ENCODE measurements around the gene HOXC11. TPM values are rescaled to one million over a fixed set of nuclear protein-coding genes. Genes with fewer than 3 reads are reported as not detected.

Gene HOXC11
- total and polyA plus RNA-seq, 2 experiments from 2014 or later = not detected

- Mint-ChIP-seq H3K4me3 (no peak overlapping the region), H3K36me3 (ENCODE audit: low read depth) (no peaks in the 10 kb centered on the region), H3K27ac (no peak overlapping the region), H3K9me3 (peaks cover 6% of the 10 kb centered on the region; the same call in 1 of the 3 replicates), H3K4me1 (peaks cover 12% of the 10 kb centered on the region; the same call in 2 of the 3 replicates), H3K27me3 (ENCODE audit: insufficient read depth, low read depth, poor library complexity) (peaks cover 100% of the 10 kb centered on the region)
- H3K9me2 ChIP-seq (ENCODE audit: insufficient read depth) = no peaks in the 10 kb centered on the region
- peaks cover 100% of the 10 kb centered on the region for H3K27me3 ChIP-seq (ENCODE audit: insufficient read depth)
- H3F3A ChIP-seq (replicated peaks; ENCODE audit: low read depth) = peaks cover 23% of the 10 kb centered on the region
- no peaks in the 10 kb centered on the region for H3K36me3 ChIP-seq (ENCODE audit: insufficient read depth)
- H3K4me3 ChIP-seq = no peak overlapping the region
- TF ChIP-seq ZNF331 (CRISPR knock-in tag; IDR thresholded peaks at IDR 0.05; ENCODE audit: low read depth) = no peak
- peak; percentile 67 for TF ChIP-seq EZH2 (IDR thresholded peaks at IDR 0.05; ENCODE audit: low read depth, unreplicated experiment)
- no peak for TF ChIP-seq CREB1 (CRISPR knock-in tag; IDR thresholded peaks at IDR 0.05; ENCODE audit: low read depth)
- peaks cover 47% of the 10 kb centered on the region for H4K20me1 ChIP-seq (replicated peaks; ENCODE audit: insufficient read depth)
- DNase-seq (ENCODE audit: low spot score) = no peak
- H2AFZ ChIP-seq = no peak overlapping the region
- H3K4me1 ChIP-seq (ENCODE audit: insufficient read depth) = peaks cover 7% of the 10 kb centered on the region; the same call in 1 of the 2 replicates
- H3K4me2 ChIP-seq = no peak overlapping the region
- no peak for ATAC-seq
- H3K79me2 ChIP-seq (replicated peaks; ENCODE audit: insufficient read depth) = no peaks in the 10 kb centered on the region
- H3K27ac ChIP-seq (ENCODE audit: low read depth) = no peak overlapping the region
Measured at GRCh38 chr12:53929527-53929926, 43.4 kb upstream of the HOXC11 start.

- Histone ChIP-seq H3K36me3 (ENCODE audit: insufficient read depth) (no peaks in the 10 kb centered on the region), H2AFZ (no peak overlapping the region), H3K4me2 (no peak overlapping the region; the same call in 1 of the 2 replicates), H3K4me3 (no peak overlapping the region), H3K27me3 (ENCODE audit: insufficient read depth) (peaks cover 100% of the 10 kb centered on the region), H3K27ac (ENCODE audit: low read depth) (no peak overlapping the region), H3K4me1 (ENCODE audit: insufficient read depth) (peaks cover 18% of the 10 kb centered on the region), H4K20me1 (replicated peaks; ENCODE audit: insufficient read depth) (peaks cover 58% of the 10 kb centered on the region), H3K9me2 (ENCODE audit: insufficient read depth) (no peaks in the 10 kb centered on the region), H3K79me2 (replicated peaks; ENCODE audit: insufficient read depth) (no peaks in the 10 kb centered on the region), H3F3A (replicated peaks; ENCODE audit: low read depth) (peaks cover 32% of the 10 kb centered on the region)
- Mint-ChIP-seq H3K27me3 (ENCODE audit: insufficient read depth, low read depth, poor library complexity) (peaks cover 100% of the 10 kb centered on the region), H3K4me1 (peaks cover 19% of the 10 kb centered on the region; the same call in 2 of the 3 replicates), H3K4me3 (no peak overlapping the region), H3K36me3 (ENCODE audit: low read depth) (no peaks in the 10 kb centered on the region), H3K9me3 (peaks cover 6% of the 10 kb centered on the region; the same call in 1 of the 3 replicates), H3K27ac (no peak overlapping the region)
- peak; percentile 7; the same call in 1 of the 3 replicates for ATAC-seq
- TF ChIP-seq EZH2 (IDR thresholded peaks at IDR 0.05; ENCODE audit: low read depth, unreplicated experiment) (peak; percentile 96), JUNB (IDR thresholded peaks at IDR 0.05; ENCODE audit: unreplicated experiment) (no peak), EZH2phosphoT487 (IDR thresholded peaks at IDR 0.05; ENCODE audit: unreplicated experiment) (peak; percentile 67)
- DNase-seq (ENCODE audit: low spot score) = peak; percentile 49
Measured at GRCh38 chr12:53930591-53931255, 42.2 kb upstream of the HOXC11 start.

GRCh38 chr12:53931844-53932581 is 40.9 kb upstream of the HOXC11 start:
- H3K4me3 Mint-ChIP-seq = no peak overlapping the region
- peaks cover 56% of the 10 kb centered on the region for H4K20me1 ChIP-seq (replicated peaks; ENCODE audit: insufficient read depth)
- no peak for DNase-seq (ENCODE audit: low spot score)
- peaks cover 23% of the 10 kb centered on the region for H3K4me1 Mint-ChIP-seq
- no peaks in the 10 kb centered on the region for H3K36me3 Mint-ChIP-seq (ENCODE audit: low read depth)
- H3K36me3 ChIP-seq (ENCODE audit: insufficient read depth) = no peaks in the 10 kb centered on the region
- peaks cover 100% of the 10 kb centered on the region for H3K27me3 Mint-ChIP-seq (ENCODE audit: insufficient read depth, low read depth, poor library complexity)
- no peaks in the 10 kb centered on the region for H3K9me2 ChIP-seq (ENCODE audit: insufficient read depth)
- no peak overlapping the region for H2AFZ ChIP-seq
- no peak overlapping the region for H3K4me2 ChIP-seq
- H3F3A ChIP-seq (replicated peaks; ENCODE audit: low read depth) = peaks cover 25% of the 10 kb centered on the region
- no peaks in the 10 kb centered on the region for H3K79me2 ChIP-seq (replicated peaks; ENCODE audit: insufficient read depth)
- peaks cover 100% of the 10 kb centered on the region for H3K27me3 ChIP-seq (ENCODE audit: insufficient read depth)
- peaks cover 21% of the 10 kb centered on the region for H3K4me1 ChIP-seq (ENCODE audit: insufficient read depth)
- H3K27ac Mint-ChIP-seq = no peak overlapping the region
- peak; percentile 62 for TF ChIP-seq EZH2 (IDR thresholded peaks at IDR 0.05; ENCODE audit: low read depth, unreplicated experiment)
- no peak for TF ChIP-seq ETS1 (IDR thresholded peaks at IDR 0.05)
- no peak for ATAC-seq
- H3K9me3 Mint-ChIP-seq = peaks cover 6% of the 10 kb centered on the region; the same call in 1 of the 3 replicates
- H3K4me3 ChIP-seq = no peak overlapping the region
- H3K27ac ChIP-seq (ENCODE audit: low read depth) = no peak overlapping the region

Measured in GM23338 (cell line).